ENCODE data around the gene KIF19.
A peak's percentile ranks its signal among the peaks of the same experiment; 100 is the strongest.

The KIF19 gene

DNA sequence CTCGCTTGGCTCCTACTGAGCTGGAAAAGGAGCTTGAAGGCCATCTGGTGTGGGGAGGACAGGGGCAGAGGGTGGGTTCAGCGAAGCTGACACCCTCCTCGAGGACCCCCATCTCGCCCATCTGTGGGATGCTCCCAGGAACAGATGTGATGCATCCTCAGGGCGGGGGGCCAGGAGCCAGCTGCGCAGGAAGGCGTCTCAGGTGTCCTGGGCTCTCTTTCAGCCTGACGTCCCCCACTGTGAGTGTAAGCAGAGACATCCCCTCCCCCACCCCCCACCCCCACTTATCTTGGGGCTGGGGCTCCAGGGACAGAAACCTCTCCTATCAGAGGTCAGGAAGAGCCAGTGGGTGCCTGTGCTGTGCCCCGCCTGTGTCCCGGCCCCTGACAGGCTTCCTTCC, 16.2 kb downstream of the KIF19 start:
- DNase-seq = no peak

DNA sequence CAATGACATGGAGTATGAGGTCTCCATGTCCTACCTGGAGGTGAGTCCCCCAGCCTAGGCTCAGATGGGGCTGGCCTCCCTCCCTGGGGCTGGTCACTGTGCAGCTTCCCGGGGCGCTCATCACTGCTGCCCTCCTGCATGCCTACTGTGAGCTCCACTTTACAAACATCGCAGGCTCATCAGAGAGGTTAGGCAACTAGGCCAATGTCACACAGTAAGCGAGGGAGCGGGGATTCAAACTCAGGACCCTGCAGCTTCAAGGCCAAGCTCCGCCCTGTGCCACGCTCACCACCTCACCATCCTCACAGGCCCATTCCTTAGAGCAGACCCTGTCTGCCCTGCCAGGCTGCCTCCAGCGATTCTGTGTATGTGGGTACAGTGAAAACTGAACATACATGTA, 17.1 kb downstream of the KIF19 start:
- DNase-seq = no peak

DNA sequence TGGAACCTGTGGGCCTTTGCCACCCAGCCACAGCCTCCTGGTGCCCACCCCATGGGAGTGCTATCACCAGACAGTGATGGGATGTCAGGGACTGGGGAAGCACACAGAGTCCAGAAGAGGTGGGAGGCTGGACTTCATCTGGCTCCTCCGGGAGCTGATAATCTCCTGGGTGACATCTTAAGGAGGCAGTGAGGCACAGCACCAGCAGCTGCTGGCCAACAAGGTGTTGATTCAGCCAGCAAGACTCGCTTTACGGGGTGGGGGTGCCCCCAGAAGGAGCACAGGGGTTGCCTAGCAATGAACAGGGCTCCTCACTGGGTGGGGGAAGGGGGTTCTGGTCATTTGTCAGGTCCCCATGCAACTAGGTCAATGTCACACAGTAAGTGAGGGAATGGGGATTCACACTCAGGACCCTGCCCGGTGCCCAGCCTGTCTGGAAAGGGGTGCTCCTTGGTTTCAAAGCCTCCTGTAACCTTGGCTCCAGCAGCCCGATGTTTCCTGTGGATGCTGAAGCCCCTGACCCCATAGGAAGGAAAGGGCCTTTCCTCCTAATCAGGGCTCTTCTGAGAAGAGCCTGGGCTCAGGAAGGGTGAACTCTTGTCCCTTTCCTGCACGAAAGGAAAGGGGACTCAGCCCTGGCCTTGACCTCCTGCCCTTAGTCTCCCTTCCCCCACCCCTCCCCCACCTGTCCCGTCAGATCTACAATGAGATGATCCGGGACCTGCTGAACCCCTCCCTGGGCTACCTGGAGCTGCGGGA, 17.7 kb downstream of the KIF19 start:
- DNase-seq = no peak

DNA sequence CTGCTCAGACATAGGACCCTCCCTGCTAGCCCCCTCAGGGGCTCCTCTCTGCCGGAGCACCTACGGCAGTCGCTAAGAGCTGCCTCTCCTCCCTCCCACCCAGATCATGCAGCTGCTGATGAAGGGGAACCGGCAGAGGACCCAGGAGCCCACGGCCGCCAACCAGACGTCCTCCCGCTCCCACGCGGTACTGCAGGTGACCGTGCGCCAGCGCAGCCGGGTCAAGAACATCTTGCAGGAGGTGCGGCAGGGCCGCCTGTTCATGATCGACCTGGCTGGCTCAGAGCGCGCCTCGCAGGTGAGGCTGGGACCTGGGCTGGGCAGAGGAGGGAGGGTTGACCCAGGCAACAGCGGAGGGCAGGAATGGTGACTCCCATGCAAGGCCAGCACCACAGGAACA, 18.6 kb downstream of the KIF19 start:
- DNase-seq = no peak

DNA sequence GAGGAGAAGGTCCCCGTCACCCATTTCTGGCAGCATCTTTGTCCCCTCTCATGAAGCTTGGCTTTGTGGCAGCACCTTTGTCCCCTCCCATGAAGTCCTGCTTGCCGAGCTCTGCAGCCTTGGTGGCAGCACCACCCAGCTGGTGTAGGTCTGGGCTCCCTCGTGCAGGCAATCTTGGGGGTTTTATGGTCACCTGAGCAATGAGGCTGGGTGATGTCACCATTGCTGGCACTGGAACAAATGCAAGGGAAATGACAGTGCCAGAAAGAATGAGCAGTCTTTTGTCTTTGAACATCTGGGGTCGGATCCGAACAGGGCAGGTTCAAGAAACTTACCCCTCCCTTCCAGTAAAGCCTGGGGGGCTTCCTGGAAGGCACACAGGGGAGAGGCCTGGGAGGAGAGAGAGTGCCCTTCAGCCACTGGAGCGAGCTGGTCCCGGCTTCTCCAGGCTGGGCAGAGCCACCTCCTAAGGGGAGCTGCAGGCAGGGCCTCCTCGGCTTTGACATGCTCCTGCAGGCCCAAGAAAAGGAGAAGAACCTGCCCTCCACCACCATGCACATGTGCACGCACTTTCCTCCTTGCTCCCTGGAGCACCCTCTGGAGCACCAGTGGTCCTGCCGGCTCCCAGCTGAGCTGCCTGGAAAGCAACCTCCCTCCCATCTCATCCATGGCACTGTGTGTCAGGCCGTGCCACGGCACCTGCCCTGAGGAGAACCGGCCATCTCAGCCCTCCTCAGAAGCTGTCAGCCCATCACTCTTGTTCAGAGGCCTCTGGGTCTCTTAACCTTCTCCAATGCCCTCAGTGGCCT, 19.6 kb downstream of the KIF19 start:
- no peak for DNase-seq

DNA sequence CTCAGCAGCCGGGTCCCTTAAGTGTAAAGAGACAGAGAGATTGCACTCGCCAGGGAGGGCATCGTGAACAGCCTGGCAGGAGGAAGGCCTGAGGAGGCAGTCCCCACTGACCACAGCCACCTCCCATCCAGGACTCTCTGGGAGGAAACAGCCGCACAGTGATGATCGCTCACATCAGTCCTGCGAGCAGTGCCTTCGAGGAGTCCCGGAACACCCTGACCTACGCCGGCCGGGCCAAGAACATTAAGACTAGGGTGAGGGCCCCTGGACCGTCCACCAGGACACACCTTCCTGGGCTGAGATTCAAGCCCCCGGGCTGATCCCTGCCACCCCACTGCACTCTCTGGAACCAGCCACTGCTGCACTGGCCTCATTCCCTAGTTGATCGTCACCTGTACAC, 21.6 kb downstream of the KIF19 start:
- DNase-seq = no peak

DNA sequence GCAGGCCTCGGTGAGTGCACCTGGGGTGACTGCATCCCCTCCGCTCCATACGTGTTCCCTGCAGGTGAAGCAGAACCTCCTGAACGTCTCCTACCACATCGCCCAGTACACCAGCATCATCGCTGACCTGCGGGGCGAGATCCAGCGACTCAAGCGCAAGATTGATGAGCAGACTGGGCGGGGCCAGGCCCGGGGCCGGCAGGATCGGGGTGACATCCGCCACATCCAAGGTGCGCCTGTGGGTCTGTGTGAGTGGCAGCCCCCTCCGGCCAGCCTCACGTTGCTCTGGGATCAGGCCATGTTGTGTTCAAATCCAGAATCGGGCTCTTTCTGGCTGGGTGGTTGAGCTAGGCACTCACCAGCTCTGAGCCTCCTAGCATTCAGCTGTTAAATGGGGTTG, 23.1 kb downstream of the KIF19 start:
- no peak for DNase-seq

DNA sequence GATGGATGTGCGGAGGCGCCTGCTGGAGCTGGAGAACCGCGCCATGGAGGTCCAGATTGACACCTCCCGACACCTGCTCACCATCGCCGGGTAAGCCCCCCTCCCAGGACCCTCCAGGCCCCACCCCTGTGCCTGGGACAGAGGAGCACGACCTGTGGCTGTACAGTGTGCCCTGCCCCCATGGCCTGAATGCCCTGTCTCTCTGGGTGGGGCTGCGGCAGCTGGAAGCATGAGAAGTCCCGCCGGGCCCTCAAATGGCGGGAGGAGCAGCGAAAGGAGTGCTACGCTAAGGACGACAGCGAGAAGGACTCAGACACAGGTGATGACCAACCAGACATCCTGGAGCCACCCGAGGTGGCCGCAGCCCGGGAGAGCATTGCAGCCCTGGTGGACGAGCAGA, 24.5 kb downstream of the KIF19 start:
- no peak for DNase-seq

DNA sequence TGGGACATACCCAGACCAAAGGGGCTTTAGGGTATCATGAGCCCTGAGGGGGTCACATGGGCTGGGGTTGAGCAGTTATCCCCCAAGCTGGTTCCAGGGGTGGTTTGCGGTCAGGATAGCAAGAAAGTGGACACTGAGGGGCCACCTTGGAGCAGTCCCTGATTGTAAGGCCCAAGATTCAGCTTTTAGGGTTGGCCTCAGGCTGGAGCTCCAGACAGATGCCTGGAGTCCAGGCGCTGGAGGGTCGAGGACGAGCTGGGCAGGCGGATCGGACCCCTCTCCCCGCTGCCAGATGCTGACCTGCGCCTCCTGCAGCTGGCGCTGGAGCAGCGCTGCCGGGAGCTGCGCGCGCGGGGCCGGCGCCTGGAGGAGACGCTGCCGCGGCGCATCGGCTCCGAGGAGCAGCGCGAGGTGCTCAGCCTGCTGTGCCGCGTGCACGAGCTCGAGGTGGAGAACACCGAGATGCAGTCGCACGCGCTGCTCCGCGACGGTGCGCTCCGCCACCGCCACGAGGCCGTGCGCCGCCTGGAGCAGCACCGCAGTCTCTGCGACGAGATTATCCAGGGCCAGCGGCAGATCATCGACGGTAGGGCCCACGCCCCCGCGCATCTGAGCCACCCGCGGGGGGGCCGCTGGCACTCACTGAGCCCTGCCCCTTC, 25.7 kb downstream of the KIF19 start:
- DNase-seq = no peak

DNA sequence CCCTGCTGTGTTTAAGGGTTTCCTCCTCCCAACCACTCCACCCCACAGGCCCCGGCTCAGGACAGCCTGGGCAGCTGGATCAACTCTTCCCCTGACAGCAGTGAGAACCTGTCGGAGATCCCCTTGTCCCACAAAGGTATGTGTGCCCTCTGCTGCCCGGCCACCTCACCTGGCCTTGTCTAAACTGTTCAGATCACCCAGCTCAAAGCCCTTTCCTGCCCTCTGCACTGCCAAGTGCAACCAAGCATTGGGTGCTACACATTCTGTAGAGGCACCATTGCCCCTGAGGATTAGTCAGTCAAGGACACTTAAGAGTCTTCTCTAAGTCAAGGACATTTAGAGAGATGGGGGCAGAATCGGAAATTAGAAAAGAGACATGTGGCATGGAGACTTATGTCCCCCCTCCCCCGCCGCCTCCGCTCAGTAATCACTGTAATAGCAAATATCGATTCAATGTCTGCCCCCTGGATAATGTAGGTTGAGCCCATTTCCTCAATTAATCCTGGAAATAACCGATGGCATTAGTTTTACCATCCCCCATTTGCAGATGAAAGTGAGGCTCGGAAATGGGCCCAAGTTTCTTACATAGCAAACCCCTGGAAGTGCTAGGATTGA, 27.5 kb downstream of the KIF19 start:
- DNase-seq = no peak

DNA sequence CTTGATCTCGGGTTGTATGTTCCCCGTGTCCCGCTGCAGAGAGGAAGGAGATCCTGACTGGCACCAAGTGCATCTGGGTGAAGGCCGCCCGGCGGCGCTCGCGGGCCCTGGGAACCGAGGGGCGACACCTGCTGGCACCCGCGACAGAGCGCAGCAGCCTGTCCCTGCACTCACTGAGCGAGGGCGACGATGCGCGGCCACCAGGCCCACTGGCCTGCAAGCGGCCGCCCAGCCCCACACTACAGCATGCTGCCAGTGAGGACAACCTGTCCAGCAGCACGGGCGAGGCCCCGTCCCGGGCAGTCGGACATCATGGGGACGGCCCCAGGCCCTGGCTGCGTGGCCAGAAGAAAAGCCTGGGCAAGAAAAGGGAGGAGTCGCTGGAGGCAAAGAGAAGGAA, 28.1 kb downstream of the KIF19 start:
- DNase-seq = peak; percentile 37

DNA sequence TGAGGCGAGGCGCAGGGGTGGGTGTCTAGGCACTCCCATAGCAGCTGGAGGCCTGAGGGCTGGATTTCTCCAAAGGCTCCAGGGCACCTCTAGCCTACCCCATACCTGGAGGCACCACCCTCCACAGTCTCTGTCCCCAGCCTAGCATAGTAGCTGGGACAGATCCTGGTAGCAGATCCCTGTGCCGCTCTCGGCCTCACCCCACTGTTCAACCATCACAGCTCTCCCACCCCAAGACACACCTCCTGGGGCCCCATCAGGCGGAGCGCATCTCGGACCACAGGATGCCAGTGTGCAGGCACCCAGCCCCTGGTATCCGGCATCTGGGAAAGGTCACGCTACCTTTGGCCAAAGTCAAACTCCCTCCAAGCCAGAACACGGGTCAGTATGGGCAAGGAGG, 28.5 kb downstream of the KIF19 start:
- DNase-seq = no peak

DNA sequence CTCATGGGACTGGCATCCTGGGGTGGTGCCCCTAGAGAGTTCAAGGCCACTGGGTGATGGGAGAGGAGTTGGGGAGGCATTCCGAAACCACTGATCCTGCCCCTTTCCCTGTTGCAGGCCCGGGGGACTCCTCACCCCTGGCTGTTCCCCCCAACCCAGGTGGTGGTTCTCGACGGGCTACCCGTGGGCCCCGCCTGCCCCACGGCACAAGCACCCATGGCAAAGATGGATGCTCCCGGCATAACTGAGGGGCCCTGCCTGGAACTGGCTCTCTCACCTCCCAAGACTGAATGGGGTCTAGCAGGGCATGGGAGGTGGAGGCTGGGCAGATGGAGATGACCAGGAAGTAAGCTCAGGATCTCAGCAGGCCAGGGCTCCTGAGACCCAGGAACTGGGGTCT, 29.0 kb downstream of the KIF19 start:
- DNase-seq = no peak

DNA sequence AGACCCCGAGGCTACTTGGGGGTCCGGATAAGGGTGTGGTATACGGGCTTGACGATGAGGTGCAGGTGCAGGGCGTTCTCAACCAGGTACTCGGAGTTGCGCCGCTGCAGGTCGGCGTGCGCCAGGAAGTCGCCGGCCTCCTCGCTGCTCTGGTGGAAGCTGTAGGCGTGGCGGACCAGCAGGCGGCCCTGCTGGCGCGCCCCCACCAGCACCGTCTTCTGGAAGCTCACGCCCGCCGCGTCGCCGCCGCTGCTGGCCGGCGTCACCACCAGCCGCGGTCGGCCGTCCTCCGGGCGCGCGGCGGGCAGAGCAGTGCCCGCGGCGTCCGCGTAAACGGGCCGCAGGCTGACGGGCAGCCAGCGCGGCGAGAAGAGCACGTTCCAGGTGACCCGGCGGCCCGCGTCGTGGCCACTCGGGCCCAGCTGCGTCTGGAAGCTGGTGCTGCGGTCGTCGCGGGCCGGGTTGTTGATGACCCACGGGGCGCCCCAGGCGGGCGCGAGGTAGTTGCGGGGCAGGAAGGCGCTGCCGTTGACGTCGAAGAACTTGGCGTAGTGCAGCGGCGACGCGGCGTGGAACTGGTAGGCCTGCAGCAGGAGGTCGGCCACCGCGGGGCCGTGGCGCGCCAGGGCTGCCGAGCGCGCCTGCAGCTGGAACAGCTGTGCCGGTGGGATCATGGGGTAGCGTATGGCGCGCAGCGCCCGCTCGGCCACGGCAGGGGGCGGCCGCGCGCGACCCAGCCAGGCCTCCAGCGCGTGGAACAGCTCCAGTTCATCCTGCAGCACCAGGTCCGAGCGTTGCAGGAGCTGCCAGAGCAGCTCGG, 30.8 kb downstream of the KIF19 start:
- no peak for DNase-seq

DNA sequence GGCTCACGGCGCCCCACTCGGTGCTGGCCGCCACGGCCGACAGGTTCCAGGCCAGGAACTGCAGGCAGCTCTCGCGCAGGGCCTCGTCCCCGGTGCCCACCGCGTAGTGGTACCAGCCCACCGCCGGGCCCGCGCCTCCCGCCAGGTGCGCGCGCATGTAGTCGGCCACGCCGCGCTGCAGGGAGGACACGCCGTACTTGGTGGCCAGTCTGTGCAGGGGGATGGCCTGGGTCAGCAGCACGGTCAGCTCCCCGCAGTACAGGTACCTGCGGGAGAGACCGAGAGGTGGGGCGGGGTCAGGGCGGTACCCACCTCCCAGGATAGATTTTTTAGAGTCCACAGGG, 31.4 kb downstream of the KIF19 start:
- no peak for DNase-seq

DNA sequence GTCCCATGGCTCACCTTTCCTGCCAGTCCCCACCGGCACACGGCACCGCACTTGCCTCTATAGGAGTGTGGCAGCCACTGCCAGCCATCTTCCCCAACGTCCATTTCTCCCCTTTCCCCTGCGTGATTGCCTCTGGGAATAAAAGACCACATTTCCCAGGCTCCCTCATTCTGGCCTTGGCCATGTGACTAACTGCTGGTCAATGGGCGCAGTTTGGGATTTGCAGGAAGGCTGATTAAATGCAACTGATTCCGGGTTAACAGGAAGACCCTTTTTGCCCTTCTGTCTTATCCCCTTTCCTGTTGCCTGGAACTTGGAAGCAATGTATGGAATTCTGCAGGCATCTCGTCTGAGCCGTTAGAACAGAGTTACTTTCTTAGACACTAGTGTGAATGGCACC, 32.7 kb downstream of the KIF19 start:
- no peak for DNase-seq

DNA sequence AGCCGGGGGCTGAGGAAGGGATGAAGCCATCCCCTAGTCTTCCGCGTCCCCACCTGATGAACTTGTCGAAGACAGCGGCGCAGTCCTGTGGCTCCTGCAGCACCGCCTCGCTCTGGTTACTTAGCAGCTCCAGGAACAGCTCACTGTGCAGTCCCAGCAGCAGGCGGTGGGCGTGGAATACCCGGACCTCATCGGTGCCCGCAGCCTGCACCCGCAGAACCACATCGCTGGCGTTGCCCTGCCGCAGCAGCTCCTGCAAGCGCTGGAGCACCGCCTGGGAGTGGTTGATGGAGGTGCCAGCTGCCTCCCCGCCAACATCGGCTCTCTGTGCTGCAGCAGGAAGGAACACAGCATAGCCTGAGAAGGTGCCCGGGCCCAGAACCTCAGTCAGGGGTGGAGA, 33.9 kb downstream of the KIF19 start:
- no peak for DNase-seq

DNA sequence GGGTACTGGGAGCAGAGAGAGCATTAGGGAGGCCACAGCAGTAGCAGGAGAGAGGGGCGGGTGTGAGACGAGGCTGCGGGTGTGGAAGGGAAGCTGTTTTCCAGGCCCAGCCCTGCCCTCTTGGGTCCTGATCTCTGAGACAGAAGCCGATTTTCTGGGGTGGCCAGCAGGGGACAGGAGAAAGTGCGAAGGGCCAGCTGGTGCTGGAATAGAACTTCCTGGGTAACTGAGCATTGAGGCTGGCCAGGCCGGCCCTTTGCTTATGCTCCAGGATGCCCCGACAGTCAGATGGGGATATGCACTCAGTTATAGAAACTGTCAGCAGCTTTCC, 34.8 kb downstream of the KIF19 start:
- no peak for DNase-seq

DNA sequence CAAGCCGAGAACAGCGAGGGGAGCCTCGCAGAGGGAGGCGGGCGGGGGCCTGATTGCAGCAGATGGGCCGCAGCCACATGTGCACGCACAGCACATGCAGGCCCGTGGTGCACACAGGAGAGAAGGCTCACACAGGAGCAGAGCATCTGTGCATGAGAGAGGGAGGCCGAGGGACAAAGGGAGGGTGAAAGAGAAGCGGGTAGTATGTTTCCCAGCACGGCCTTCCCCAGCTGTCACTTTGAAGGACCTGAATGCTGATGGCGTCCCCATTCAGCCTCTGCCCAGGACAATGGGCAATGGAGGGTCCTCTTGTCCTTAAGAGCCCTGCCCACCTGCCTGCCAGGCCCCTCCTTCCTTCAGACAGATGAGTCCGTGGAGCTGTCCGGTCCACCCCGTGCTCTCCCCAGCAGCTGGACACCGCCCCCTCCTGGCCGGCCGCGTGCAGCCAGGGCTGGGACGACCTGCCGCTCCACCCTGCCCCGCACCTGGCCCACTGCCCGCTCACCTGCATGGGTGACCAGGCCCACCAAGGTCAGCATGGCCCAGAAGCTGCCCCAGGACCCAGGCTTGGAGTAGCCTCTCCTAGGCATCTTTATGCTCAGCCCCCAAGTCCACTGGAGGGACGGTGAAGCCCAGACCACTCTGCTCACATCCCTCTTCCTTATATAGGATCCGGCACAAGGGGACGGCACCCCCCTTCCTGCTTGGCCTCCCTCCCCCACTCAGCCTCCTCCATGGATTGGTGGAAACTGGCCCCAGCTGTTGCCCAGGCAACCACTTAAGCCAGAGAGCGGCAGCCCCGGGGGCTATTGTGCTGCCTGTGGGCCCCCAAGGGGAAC, 35.4 kb downstream of the KIF19 start, which contains the start of gene BTBD17:
Gene BTBD17, minus strand, starts transcription at position 639 of the 839 bp plus-strand sequence. Its CDS starts 49 bp downstream, at position 590.
- peak; percentile 10 for DNase-seq

DNA sequence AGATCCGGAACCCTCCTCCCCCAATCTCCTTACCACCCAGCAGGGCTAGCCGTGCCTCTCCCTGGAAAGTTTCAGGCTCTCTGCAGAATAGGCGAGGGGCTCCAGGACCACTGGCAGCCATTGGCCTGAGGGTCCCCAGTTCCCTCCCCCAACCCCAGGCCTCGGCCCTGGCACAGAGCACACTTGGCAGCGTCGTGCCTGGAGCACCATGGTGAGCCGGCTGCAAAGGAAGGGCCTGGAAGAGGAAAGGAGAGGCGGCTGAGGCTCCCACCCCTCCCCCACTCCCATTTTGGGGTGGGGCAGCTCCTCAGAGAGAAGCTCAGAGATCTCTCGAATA, 36.0 kb downstream of the KIF19 start:
- no peak for DNase-seq

DNA sequence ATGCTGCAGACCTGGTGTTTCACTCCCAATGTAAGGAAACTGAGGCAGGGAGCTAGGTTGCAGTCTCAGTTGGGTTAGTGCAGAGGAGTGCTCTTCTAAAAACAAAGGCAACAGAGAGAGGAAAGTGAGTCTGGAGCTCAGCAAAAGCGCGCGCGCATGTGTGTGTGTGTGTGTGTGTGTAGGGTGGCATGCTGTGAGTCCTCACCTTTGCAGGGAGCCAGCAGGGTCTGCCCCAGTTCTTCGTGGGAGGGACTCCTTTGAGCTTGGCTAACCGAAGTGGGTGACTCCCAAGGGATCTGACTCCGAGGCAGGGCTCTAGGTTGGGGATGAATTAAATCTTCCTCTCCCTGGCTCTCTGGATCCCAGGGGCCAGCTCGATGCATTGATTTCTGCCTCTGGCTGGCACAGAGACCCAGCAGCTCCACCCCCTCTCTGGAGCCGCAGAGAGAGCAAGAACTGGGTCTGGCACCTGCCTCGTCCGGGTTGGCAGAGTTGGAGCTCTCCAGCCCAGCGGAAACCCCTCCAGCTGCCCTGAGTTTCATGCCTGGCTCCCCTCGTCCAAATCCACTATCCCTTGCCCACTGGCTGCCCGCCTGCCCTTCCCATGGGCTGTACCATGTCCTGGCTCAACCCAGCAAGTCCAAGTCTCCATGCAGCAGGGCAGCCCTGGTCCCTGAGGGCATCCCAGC, 36.9 kb downstream of the KIF19 start:
- DNase-seq = no peak
